ENCODE measurements around the gene STON2.
"Not testable (repeated sequence)": the region's sequence is repeated elsewhere in the genome, so short reads cannot be mapped to it uniquely, and the experiment has no call there.

Gene STON2

GRCh38 chr14:81382517-81383225, 17.5 kb downstream of the STON2 start:
- no peak for DNase-seq

GRCh38 chr14:81380009-81380408, 20.1 kb downstream of the STON2 start:
- not testable (repeated sequence) for DNase-seq

DNA sequence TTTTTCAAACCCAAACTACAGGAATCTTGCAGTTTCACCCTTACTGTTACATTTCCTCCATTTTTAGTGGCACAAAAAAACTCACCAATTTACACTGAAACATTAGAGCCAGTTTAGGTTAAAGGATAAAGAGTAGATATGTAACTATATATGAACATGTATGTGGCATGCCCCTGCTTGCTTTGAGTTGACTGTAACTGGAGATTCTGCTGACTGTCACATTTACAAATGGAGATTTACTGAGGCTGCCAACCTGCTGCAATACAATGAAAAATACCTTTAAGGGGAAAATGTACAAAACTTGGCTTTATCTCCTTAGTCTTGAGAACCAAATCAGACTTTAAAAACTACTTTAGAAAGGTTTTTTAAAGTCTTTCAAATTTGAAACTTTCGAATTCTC, 28.3 kb downstream of the STON2 start:
- DNase-seq, result no peak

DNA sequence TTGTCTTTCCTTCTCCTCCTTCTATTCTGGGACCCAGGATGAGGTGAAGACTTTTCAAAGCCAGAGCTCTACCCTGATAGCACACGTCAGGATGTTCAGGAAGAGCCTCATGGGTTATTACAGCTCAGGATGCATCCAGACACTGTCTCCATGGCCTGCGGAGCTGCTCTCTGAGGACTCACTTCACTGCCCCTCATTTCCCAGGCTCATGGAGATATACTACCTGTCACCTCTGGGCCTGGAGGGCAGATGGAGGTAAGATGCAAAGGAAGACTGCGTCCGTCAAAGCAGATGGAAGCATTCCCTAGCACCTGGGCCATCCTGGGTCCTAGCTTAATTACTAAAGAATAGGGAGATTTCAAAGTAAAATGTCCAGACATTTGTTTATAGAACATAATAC, 32.6 kb downstream of the STON2 start:
- no peak for DNase-seq

DNA sequence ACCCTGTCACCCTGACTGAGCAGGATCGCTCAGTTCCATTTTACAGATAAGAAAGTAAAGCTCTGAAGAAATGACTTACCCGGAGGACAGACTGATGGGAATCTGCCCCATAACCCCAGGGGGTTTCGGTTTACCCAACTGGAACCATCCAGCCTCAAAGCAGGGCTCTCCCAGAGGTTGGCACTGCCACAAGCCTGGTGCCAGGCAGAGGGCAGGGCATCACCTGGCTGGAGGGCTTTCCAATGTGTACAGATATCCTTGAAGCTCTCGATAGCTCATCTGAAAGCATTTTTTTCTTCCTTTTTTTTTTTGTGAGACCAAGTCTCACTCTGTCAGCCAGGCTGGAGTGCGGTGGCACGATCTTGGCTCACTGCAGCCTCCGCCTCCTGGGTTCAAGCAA, 33.2 kb downstream of the STON2 start:
- no peak for DNase-seq

DNA sequence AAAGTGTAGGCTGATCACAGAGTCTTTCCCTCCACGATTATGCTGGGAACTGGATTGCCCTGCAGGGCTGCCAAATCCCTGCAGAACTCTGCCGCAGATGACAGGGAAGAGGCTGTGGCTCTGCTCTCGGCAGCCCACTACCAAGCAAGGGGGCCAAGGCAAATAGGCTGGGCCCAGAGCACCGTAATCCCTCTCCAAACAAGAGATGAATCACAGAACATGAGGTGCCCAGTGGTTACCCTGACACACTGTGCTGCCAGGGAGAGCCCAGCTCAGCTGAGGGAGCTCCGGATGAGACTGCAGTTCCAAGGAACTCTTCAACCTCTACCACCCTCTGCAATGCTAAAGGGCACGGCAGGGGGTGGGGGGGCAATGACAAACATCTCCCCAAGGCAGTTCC, 33.9 kb downstream of the STON2 start:
- no peak for DNase-seq

GRCh38 chr14:81363746-81364378, 36.3 kb downstream of the STON2 start:
- no peak for DNase-seq

GRCh38 chr14:81353691-81354323, 46.3 kb downstream of the STON2 start:
- no peak for DNase-seq

- no peak for DNase-seq
Observed at GRCh38 chr14:81352413-81352812, 47.7 kb downstream of the STON2 start.

DNA sequence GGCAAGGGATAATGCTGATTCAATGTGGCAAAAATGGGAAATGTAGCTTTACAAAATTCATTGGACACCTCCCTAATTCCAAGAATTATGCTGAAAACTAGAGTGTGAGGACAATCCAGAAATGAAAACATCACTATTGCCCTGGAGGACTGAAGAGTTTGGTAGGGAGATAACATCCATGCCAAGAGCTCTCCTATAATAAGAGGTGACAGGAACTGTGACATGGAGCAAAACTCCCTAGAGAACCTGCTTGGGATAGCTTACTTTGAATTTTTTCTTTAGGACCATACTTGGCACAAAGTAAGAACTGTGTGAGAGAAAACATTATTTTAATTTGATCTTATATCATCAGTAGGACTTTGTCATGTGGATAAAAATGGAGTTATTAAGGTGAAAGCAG, 48.9 kb downstream of the STON2 start:
- DNase-seq, result no peak

- DNase-seq, result no peak
Observed at GRCh38 chr14:81350344-81351130, 49.6 kb downstream of the STON2 start.

- no peak for DNase-seq
Observed at GRCh38 chr14:81348061-81348460, 52.1 kb downstream of the STON2 start.

- DNase-seq, result no peak
Observed at GRCh38 chr14:81345781-81346180, 54.3 kb downstream of the STON2 start.

GRCh38 chr14:81344481-81345160, 55.5 kb downstream of the STON2 start:
- no peak for DNase-seq

GRCh38 chr14:81343701-81344100, 56.4 kb downstream of the STON2 start:
- no peak for DNase-seq

DNA sequence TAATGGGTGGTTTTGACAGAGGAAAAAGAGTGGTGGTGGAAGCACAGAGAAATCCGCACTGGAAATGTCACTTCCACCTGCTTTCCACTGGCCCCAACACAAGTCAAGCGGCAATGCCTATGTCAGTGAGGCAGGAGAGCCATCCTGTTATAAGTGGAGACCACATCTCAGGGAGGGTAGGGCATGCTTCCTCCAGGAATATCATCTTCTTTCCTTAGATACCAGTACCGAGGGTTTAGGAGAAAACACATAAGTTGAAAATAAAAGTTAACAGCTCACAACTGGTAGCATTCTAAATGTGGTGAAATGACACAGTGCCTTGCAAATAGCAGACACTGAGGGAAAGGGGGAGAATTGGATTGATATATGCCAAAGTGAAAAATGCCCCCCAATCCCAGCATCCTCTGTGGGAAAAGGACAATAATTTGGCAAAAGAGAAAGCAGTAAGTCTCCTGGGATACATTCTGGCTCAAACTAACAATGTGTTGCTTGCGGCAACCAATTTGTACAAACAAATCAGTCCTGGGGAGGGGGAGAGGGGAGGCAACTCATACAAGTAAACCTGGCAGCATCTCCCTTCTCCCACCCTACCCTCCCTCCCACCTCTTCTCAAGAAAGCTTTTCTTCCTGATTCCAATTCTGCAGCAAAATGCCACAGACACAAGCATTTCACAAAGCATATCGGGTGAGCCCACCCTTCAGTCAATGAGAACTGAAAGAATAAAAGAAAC, 57.1 kb downstream of the STON2 start:
- no peak for DNase-seq

- DNase-seq, result no peak
Observed at GRCh38 chr14:81341781-81342180, 58.3 kb downstream of the STON2 start.

DNA sequence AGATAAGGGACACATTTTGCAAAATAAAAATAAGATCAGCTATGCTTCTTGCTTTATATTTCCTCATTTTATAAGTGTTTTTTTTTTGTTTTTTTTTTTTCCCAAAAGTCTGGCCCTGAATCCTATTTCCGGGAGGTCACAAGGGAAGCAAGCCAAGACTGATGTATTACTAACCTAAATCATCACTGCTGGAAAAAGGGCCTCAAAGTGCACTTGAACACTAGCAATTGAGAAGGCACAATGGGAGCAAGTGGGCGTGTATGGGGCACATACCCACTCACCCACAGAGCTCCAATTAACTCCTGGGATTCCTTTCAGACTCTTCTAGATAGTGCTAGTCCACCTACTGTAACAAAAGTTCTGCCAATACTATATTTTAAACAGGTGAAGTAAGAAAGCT, 58.8 kb downstream of the STON2 start:
- DNase-seq, result no peak

GRCh38 chr14:81340201-81340600, 59.9 kb downstream of the STON2 start:
- no peak for DNase-seq

- DNase-seq, result no peak
Observed at GRCh38 chr14:81337073-81337472, 63.1 kb downstream of the STON2 start.

- no peak for DNase-seq
Observed at GRCh38 chr14:81336009-81336408, 64.1 kb downstream of the STON2 start.

GRCh38 chr14:81332725-81333124, 67.4 kb downstream of the STON2 start:
- no peak for DNase-seq
